ENCODE measurements around the gene SMOC2.

DNA sequence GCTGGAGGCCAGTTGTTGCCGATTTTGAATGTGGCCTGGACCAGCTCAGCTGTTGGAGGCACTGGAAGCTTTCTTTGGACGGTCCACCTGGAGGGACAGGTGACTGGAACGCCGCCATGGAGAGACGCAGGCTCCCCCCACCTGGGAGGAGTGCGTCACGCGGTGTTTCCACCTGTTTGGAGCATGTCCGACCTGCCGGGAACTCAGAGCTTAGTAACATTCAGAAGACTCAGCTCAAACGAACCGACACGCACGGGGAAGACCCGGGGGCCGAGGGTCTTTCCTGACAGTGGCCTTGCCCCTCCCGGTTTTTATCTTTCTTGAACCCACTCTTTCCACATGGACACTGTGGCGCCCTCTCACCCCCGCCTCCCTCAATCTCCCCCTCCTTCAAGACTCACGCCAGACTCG is 141.6 kb downstream of the SMOC2 start:
- TF ChIP-seq, protein P1, sequence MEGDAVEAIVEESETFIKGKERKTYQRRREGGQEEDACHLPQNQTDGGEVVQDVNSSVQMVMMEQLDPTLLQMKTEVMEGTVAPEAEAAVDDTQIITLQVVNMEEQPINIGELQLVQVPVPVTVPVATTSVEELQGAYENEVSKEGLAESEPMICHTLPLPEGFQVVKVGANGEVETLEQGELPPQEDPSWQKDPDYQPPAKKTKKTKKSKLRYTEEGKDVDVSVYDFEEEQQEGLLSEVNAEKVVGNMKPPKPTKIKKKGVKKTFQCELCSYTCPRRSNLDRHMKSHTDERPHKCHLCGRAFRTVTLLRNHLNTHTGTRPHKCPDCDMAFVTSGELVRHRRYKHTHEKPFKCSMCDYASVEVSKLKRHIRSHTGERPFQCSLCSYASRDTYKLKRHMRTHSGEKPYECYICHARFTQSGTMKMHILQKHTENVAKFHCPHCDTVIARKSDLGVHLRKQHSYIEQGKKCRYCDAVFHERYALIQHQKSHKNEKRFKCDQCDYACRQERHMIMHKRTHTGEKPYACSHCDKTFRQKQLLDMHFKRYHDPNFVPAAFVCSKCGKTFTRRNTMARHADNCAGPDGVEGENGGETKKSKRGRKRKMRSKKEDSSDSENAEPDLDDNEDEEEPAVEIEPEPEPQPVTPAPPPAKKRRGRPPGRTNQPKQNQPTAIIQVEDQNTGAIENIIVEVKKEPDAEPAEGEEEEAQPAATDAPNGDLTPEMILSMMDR (IDR thresholded peaks at IDR 0.05) = no peak
- no peak for TF ChIP-seq POLR2A (IDR thresholded peaks at IDR 0.05)

Measured in Peyer's patch (tissue), 4 donors.